NCI-H2107 treated with DMSO at 0.1 percent for 48 hours (cell line): ENCODE results near the gene FPGS.

Experiments
- DNase-seq: peaks from one replicate; lab custom pipeline; 2025; ENCODE audit not compliant: unreplicated experiment; lab: John Stamatoyannopoulos, UW

The FPGS gene

GRCh38 chr9:127856094-127856728, 53.5 kb downstream of the FPGS start:
- no peak for DNase-seq

- DNase-seq = no peak
These were observed 54.0 kb downstream of the FPGS start for GRCh38 chr9:127856729-127857116.

- DNase-seq = no peak
These were observed 54.6 kb downstream of the FPGS start for GRCh38 chr9:127857278-127857677.

- DNase-seq = no peak
These were observed 55.4 kb downstream of the FPGS start for GRCh38 chr9:127858041-127858512.

- DNase-seq = no peak
These were observed 57.6 kb downstream of the FPGS start for GRCh38 chr9:127860260-127860659.

- DNase-seq = no peak
These were observed 58.1 kb downstream of the FPGS start for GRCh38 chr9:127860779-127861178.

- no peak for DNase-seq
These were observed 59.7 kb downstream of the FPGS start for GRCh38 chr9:127862075-127863011.

- no peak for DNase-seq
These were observed 60.5 kb downstream of the FPGS start for GRCh38 chr9:127863191-127863621.
